ENCODE results near the gene HSPA9. TPM values are rescaled to one million over a fixed set of nuclear protein-coding genes. Genes with fewer than 3 reads are reported as not detected.

The HSPA9 gene
- polyA plus RNA-seq, 2 of the 4 experiments (the other 2 are of a cell fraction): 417 to 615 TPM

DNA sequence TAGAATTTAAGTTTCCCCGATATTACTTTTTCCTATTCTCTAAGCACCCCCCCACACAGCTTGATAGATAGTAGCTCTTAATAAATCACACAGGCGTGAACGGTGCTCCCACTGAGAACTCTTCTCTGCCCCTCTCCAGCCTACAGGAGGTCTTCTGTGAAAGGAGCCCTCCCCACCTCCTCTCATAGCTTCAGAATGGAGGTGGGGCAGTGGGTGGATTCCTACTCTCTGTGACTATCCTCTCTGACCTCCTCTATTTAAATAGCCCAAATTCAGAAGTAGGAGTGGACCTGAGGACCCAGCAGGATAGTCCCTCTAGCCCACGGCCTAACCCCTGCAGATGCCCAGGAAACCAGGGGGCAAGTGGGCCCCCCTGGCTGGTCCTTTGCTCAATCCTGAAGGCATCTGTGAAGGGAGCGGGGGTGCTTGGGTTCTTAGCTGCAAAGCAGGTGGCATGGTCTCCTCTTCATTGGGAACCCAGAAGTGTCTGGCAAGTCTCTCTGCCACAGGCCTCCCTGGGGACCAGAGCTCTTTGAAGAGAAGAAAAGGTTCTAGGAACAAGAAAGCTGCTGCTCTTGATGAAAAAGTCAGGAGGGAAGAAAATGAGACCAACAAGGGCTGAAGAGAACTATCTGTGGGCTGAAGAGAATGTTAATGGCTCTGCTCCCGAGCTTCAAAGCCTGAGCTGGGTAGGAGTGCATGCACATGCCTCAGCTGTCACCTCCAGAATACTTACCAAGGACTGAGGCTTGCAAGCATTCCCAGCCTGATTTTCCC is 21.1 kb upstream of the HSPA9 start (continued):
- TF ChIP-seq RCOR1 (IDR thresholded peaks at IDR 0.05; ENCODE audit: low read depth, low read length): no peak
- TF ChIP-seq, protein P1, sequence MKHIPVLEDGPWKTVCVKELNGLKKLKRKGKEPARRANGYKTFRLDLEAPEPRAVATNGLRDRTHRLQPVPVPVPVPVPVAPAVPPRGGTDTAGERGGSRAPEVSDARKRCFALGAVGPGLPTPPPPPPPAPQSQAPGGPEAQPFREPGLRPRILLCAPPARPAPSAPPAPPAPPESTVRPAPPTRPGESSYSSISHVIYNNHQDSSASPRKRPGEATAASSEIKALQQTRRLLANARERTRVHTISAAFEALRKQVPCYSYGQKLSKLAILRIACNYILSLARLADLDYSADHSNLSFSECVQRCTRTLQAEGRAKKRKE (CRISPR knock-in tag; IDR thresholded peaks at IDR 0.05; ENCODE audit: low read depth): no peak

DNA sequence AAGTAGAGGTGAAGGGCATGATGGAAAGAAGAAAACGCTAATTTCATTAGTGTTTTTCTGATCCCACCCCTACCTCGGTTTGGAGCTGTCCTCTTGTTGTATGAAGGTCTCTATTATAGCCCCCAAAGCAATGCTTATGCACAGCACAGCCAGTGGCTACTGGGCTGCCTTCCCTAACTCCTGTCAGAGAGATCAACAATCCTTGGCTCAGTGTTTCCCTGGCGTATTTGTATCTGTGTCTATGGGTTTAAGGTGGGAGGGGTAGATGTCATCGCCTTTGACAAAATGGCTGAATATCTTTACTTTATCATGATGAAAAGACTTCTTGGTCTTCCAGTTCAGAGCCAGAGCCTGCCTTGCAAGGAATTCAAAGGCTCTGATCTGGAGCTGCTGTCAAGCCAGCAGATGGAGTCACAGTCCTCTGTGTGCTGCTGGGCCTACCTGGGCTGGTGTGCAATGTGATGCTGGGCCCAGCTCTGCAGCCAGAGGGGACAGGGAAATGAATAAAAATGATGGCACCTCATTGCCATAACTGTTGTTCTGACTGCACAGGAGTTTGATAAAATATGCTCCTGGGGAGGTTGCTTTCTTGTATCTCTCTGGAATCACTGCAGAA is 20.1 kb upstream of the HSPA9 start:
- ChIA-PET POLR2A (no interaction called here), CTCF (interaction anchor here (1.1 to 4.9 kb wide), 4 partner anchors 14 to 667 kb away, joined by 3 to 38 read pairs (median 4); no protein-coding TSS in a partner anchor)
- DNase-seq (ENCODE audit: low read depth in 1 of 2, low spot score in 1 of 2): no peak
- Histone ChIP-seq H3K4me3 (no peak overlapping the region), H3K4me2 (no peak overlapping the region), H3K4me1 (no peaks in the 10 kb centered on the region), H3K9me3 (no peaks in the 10 kb centered on the region), H3K27ac (no peak overlapping the region)
- 58% methylated on average over 4 of the region's 4 CpGs for WGBS (ENCODE audit: missing lambda C conversion rate)
- TF ChIP-seq EHF (CRISPR knock-in tag; IDR thresholded peaks at IDR 0.05): no peak
- no peak for TF ChIP-seq FOSL2 (IDR thresholded peaks at IDR 0.05)
- no peak for TF ChIP-seq FOSL2 (CRISPR knock-in tag; IDR thresholded peaks at IDR 0.05)
- TF ChIP-seq RAD21 (conservative IDR thresholded peaks at IDR 0.05 in 1 of 2, IDR thresholded peaks at IDR 0.05 in 1 of 2): peak in 1 of 2 experiments; percentile 17; a peak in 1 of 5 replicates
- TF ChIP-seq POLR2AphosphoS2 (conservative IDR thresholded peaks at IDR 0.05; ENCODE audit: low read length): no peak
- no peak for TF ChIP-seq CEBPB (IDR thresholded peaks at IDR 0.05)
- no peak for TF ChIP-seq SMC3 (IDR thresholded peaks at IDR 0.05)
- TF ChIP-seq RNF2 (IDR thresholded peaks at IDR 0.05; ENCODE audit: borderline replicate concordance, low read depth): no peak
- ATAC-seq: peak; percentile 48 to 60; a peak in 3 of 6 replicates
- FAIRE-seq: no peak

DNA sequence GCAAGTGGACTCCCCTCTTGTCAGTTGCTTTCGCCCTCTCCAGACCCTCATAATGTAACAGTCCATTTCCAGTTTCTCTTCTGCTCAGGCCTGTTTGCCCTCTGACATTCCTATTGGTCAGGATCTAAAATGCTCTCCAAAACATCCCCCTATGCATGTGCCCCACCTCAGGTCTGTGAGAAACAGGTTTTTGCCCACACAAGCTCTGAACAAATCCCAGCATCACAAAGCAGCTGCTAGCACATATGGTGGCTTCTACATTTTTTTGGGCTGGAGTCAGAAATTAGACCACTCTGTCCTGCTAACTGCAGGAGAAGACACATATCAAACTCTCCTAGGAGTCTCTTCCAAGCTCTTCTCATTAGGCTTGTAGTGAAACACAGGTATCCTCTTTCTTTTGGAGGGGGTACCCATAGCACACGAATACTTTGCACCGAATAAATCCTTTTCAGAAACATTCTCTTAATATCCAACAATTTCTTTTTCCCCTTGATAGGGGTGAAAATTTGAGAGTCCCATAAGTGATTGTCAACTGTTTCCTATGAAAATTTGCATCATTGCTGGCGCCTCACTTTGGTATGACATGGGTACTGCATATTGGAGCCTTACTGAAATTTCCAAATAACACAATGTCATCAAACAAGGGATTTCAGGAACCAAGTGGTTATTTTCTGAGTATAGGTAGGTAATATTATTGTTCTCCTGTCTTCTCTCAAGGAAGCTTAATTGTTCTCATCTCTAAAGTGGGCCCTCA is 19.3 kb upstream of the HSPA9 start:
- CTCF ChIA-PET: interaction anchor here (1.4 to 4.9 kb wide), 4 partner anchors 8 to 668 kb away, joined by 4 to 38 read pairs (median 6); no protein-coding TSS in a partner anchor
- 81% methylated on average over 4 of the region's 4 CpGs for WGBS (ENCODE audit: missing lambda C conversion rate)
- ATAC-seq: 0 out of 6 replicates have a peak, but pooled peaks of 1 of the 2 experiments have one; percentile 41
- TF ChIP-seq, protein P2, sequence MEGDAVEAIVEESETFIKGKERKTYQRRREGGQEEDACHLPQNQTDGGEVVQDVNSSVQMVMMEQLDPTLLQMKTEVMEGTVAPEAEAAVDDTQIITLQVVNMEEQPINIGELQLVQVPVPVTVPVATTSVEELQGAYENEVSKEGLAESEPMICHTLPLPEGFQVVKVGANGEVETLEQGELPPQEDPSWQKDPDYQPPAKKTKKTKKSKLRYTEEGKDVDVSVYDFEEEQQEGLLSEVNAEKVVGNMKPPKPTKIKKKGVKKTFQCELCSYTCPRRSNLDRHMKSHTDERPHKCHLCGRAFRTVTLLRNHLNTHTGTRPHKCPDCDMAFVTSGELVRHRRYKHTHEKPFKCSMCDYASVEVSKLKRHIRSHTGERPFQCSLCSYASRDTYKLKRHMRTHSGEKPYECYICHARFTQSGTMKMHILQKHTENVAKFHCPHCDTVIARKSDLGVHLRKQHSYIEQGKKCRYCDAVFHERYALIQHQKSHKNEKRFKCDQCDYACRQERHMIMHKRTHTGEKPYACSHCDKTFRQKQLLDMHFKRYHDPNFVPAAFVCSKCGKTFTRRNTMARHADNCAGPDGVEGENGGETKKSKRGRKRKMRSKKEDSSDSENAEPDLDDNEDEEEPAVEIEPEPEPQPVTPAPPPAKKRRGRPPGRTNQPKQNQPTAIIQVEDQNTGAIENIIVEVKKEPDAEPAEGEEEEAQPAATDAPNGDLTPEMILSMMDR (IDR thresholded peaks at IDR 0.05): peak; percentile 8; the same call in 1 of the 3 replicates
- no peak for TF ChIP-seq GATA3 (IDR thresholded peaks at IDR 0.05; ENCODE audit: borderline replicate concordance)
- no peak for FAIRE-seq
- Histone ChIP-seq H3K9me3 (no peaks in the 10 kb centered on the region), H3K27ac (no peak overlapping the region), H3K4me3 (no peak overlapping the region), H3K4me2 (no peak overlapping the region), H3K4me1 (no peaks in the 10 kb centered on the region)
- POLR2A ChIA-PET: interaction anchor here (1.3 kb wide), 1 partner anchor 19 kb away, joined by 5 read pairs; the partner anchor contains the start of gene HSPA9
- no peak for DNase-seq (ENCODE audit: low read depth in 1 of 2, low spot score in 1 of 2)

DNA sequence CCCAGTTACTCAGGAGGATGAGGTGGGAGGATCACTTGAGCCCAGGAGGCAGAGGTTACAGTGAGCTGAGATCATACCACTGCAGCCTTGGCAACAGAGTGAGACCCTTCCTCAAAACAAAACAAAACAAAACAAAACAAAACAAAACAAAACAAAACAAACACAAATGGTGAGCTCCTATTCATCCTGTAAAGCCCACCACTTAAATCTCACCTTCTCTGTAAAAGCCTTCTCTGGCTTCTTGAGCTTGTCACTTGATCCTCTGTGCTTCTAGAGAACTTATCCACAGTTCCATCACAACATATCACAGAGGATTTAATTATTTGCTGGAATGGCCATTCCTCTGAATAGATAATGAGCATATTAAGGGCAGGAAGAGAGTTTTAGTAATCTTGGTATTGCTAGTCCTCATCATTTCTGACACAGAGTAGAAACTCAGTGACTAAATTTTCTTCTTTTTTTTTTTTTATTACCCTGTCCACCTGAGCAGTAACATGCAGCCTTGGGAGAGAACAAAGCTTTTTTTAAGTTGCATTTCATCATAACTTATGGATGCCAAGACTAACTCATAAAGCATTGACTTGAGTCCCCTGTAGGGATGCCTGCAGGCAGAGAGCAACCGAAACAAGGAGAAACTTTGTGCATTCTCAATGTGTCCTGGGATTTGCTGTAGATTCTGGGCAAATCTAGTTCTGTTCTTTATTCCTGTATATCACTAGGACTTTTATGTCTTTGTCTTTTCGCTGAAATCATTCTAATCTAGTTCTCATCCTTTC is 13.0 kb upstream of the HSPA9 start:
- no peak overlapping the region for H3K27ac ChIP-seq
- CTCF ChIA-PET: interaction anchor here (1.3 to 3.6 kb wide), 2 partner anchors 9 to 16 kb away, joined by 3 to 14 read pairs; no protein-coding TSS in a partner anchor
- WGBS (ENCODE audit: missing lambda C conversion rate): 74% methylated on average over 2 of the region's 2 CpGs
- FAIRE-seq (no peak), ATAC-seq (no peak), DNase-seq (ENCODE audit: low read depth in 1 of 2, low spot score in 1 of 2) (no peak)
- no peaks in the 10 kb centered on the region for H3K9me3 ChIP-seq
- H3K4me3 ChIP-seq: no peak overlapping the region
- H3K4me2 ChIP-seq: no peak overlapping the region
- POLR2A ChIA-PET: no interaction called here
- no peaks in the 10 kb centered on the region for H3K4me1 ChIP-seq
- no peak for TF ChIP-seq MAZ (IDR thresholded peaks at IDR 0.05; ENCODE audit: borderline replicate concordance, low read depth, low read length)
- no peak for TF ChIP-seq RARB (CRISPR knock-in tag; IDR thresholded peaks at IDR 0.05)
- TF ChIP-seq EP300 (IDR thresholded peaks at IDR 0.05): no peak
- no peak for TF ChIP-seq ZNF302 (CRISPR knock-in tag; IDR thresholded peaks at IDR 0.05)
- TF ChIP-seq RFX5 (IDR thresholded peaks at IDR 0.05): no peak
- TF ChIP-seq, protein P3, sequence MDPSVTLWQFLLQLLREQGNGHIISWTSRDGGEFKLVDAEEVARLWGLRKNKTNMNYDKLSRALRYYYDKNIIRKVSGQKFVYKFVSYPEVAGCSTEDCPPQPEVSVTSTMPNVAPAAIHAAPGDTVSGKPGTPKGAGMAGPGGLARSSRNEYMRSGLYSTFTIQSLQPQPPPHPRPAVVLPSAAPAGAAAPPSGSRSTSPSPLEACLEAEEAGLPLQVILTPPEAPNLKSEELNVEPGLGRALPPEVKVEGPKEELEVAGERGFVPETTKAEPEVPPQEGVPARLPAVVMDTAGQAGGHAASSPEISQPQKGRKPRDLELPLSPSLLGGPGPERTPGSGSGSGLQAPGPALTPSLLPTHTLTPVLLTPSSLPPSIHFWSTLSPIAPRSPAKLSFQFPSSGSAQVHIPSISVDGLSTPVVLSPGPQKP (IDR thresholded peaks at IDR 0.05; ENCODE audit: low read depth, low read length): no peak
- no peak for TF ChIP-seq TP53 (CRISPR knock-in tag; IDR thresholded peaks at IDR 0.05)
- no peak for TF ChIP-seq CHD4 (IDR thresholded peaks at IDR 0.05; ENCODE audit: borderline replicate concordance)
- TF ChIP-seq FOSL2 (IDR thresholded peaks at IDR 0.05): no peak
- no peak for TF ChIP-seq FOSL2 (CRISPR knock-in tag; IDR thresholded peaks at IDR 0.05)
- no peak for TF ChIP-seq FOXS1 (CRISPR knock-in tag; IDR thresholded peaks at IDR 0.05)
- no peak for TF ChIP-seq HDAC2 (IDR thresholded peaks at IDR 0.05)
- no peak for TF ChIP-seq RAD21 (conservative IDR thresholded peaks at IDR 0.05 in 1 of 2, IDR thresholded peaks at IDR 0.05 in 1 of 2)
- TF ChIP-seq PHF8 (IDR thresholded peaks at IDR 0.05; ENCODE audit: borderline replicate concordance, low read depth): no peak
- no peak for TF ChIP-seq SREBF2 (IDR thresholded peaks at IDR 0.05)
